ENCODE data around the gene CASQ1.

Gene CASQ1

DNA sequence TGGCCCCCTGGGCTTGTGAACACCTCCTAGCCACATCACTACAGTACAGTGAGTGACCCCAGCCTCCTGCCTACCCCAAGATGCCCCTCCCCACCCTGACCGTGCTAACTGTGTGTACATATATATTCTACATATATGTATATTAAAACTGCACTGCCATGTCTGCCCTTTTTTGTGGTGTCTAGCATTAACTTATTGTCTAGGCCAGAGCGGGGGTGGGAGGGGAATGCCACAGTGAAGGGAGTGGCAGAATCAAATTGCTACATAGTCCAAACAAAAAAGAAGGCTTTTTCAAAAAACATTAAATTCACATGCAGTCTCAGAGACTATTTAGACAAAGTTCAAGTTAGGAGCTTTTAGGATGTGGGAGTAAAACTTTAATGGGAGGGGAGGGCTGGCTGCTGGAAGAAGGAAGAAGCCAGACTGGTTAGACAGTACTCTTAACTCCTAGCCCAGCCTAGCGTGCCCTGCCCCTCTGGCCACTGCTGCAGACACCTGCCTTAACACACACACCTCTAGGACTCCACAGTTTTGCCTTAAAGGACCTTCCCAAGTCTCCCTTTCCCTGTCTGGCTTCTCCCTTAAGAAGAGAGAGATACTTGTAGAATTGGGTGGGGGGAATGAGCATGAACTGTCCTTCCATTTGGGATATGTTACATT, 24.2 kb downstream of the CASQ1 start:
- Histone ChIP-seq H3K9me3 (ENCODE audit: control insufficient read depth, low read length) (no peaks in the 10 kb centered on the region), H3K4me3 (ENCODE audit: low read depth, low read length) (no peak overlapping the region), H3K36me3 (ENCODE audit: control insufficient read depth, insufficient read depth, low read length) (no peaks in the 10 kb centered on the region), H3K27me3 (ENCODE audit: control insufficient read depth, insufficient read depth, low read length) (no peaks in the 10 kb centered on the region), H2AFZ (no peak overlapping the region), H3K4me2 (ENCODE audit: low read length) (no peak overlapping the region), H3K9ac (no peak overlapping the region), H3K79me2 (peaks cover 2% of the 10 kb centered on the region), H3K4me1 (peaks cover 7% of the 10 kb centered on the region), H3K27ac (no peak overlapping the region)
- TF ChIP-seq, protein P1, sequence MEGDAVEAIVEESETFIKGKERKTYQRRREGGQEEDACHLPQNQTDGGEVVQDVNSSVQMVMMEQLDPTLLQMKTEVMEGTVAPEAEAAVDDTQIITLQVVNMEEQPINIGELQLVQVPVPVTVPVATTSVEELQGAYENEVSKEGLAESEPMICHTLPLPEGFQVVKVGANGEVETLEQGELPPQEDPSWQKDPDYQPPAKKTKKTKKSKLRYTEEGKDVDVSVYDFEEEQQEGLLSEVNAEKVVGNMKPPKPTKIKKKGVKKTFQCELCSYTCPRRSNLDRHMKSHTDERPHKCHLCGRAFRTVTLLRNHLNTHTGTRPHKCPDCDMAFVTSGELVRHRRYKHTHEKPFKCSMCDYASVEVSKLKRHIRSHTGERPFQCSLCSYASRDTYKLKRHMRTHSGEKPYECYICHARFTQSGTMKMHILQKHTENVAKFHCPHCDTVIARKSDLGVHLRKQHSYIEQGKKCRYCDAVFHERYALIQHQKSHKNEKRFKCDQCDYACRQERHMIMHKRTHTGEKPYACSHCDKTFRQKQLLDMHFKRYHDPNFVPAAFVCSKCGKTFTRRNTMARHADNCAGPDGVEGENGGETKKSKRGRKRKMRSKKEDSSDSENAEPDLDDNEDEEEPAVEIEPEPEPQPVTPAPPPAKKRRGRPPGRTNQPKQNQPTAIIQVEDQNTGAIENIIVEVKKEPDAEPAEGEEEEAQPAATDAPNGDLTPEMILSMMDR (IDR thresholded peaks at IDR 0.05): no peak

DNA sequence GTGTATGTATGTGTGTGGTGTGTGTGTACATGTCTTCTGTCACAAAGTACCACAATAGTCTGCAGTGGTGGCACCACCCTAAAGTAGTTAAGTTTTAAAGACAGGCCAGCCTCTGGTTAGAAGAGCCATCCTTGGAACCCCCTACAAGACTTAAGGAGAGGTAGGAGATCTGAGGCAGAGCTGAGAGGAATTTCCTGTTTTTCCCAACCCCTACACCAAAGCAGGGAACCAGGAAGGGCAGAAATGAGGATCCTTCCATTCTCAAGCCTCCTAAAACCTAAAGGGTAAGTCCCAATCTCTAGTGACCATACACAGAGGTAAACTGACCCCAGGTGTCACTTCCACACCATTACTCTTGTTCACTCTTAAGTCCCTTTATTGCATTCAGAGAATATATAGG, 25.9 kb downstream of the CASQ1 start:
- no peak overlapping the region for H3K4me2 ChIP-seq (ENCODE audit: low read length)
- H3K9ac ChIP-seq: no peak overlapping the region
- no peak overlapping the region for H3K4me3 ChIP-seq (ENCODE audit: low read depth, low read length)
- no peak overlapping the region for H2AFZ ChIP-seq
- H3K27ac ChIP-seq: no peak overlapping the region
- no peaks in the 10 kb centered on the region for H3K27me3 ChIP-seq (ENCODE audit: control insufficient read depth, insufficient read depth, low read length)
- TF ChIP-seq, protein P1 (IDR thresholded peaks at IDR 0.05): no peak
- H3K36me3 ChIP-seq (ENCODE audit: control insufficient read depth, insufficient read depth, low read length): no peaks in the 10 kb centered on the region
- H3K79me2 ChIP-seq: no peaks in the 10 kb centered on the region
- no peaks in the 10 kb centered on the region for H3K9me3 ChIP-seq (ENCODE audit: control insufficient read depth, low read length)
- H3K4me1 ChIP-seq: peaks cover 7% of the 10 kb centered on the region

DNA sequence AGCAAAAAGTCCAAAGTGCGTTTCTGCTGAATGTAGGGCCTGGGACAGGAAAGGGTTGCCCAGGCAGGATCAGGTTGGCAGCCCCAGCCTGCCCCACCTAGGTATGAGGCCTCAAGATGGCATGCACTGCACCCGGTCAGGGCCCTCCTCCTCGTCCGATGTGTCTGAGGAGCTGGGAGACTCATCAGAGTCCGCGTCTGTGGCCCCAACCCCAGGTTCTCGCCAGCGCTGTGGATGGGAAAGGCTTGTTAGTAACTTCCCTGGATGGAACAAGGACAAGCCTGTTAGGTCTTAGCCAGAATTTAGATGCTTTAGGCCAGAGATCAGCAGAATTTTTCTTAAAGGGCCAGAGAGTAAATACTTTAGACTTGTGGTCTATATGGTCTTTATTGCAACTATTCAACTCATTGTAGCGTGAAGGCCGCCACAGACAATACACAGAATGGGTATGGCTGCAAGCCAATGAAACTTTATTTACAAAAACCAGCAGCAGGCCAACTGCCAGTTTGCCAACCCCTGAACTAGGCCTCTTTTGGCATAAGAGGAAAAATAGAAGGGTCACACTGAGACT, 27.2 kb downstream of the CASQ1 start:
- Histone ChIP-seq H2AFZ (no peak overlapping the region), H3K9me3 (ENCODE audit: control insufficient read depth, low read length) (no peaks in the 10 kb centered on the region), H3K36me3 (ENCODE audit: control insufficient read depth, insufficient read depth, low read length) (no peaks in the 10 kb centered on the region), H3K27me3 (ENCODE audit: control insufficient read depth, insufficient read depth, low read length) (no peaks in the 10 kb centered on the region), H3K27ac (no peak overlapping the region), H3K79me2 (no peaks in the 10 kb centered on the region), H3K4me3 (ENCODE audit: low read depth, low read length) (no peak overlapping the region), H3K4me2 (ENCODE audit: low read length) (no peak overlapping the region), H3K4me1 (peaks cover 7% of the 10 kb centered on the region), H3K9ac (no peak overlapping the region)
- TF ChIP-seq, protein P1 (IDR thresholded peaks at IDR 0.05): no peak

DNA sequence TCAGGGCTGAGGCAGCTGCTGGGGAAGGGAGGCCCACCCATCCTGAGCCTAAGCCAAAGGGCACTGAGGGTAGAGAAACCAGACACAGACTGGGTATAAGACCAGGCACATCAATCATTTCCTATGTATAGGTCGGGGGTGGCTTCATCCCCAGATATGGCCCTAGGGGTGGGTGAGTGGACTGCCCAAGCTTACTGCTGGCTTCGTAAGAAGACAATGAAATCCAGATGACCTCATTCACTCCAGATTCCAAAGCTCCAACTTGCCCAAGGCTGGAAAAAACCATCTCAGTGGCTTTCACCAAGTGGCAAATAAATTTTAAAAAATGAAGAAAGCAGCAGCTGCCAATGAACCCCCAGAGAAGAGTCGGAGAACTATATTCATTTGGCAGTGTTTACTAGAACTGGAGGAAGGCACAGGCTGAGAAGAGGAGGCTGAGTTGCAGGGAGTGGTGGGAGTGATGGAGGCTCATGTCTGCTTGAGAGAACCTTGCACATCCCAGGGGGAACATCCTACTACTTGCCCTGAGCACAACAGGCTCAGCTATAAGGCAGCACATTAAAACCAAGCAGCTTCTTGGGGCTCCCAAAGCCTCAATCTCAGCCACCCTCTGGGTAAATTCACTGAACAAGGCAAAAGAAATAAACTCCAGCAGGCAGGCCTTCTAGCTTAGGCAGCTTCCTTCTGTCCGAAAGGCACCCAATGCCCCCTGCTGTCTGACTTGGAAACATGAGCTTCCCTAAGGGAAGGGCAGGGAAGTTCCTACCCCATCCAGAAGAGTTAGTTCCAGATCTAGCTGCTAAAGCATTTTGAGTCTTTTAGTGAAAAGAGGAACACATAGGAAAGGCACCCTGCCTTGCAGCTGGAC, 28.9 kb downstream of the CASQ1 start:
- TF ChIP-seq, protein P1 (IDR thresholded peaks at IDR 0.05): peak; percentile 41
- no peaks in the 10 kb centered on the region for H3K27me3 ChIP-seq (ENCODE audit: control insufficient read depth, insufficient read depth, low read length)
- H3K4me3 ChIP-seq (ENCODE audit: low read depth, low read length): no peak overlapping the region
- no peaks in the 10 kb centered on the region for H3K9me3 ChIP-seq (ENCODE audit: control insufficient read depth, low read length)
- no peaks in the 10 kb centered on the region for H3K36me3 ChIP-seq (ENCODE audit: control insufficient read depth, insufficient read depth, low read length)
- no peak overlapping the region for H3K4me2 ChIP-seq (ENCODE audit: low read length)
- peak overlapping the region; percentile 29 for H3K27ac ChIP-seq
- H3K79me2 ChIP-seq: no peaks in the 10 kb centered on the region
- no peak overlapping the region for H3K9ac ChIP-seq
- H3K4me1 ChIP-seq: peaks cover 7% of the 10 kb centered on the region
- H2AFZ ChIP-seq: no peak overlapping the region
